DMS153 treated with DMSO at 0.1 percent for 48 hours (cell line): ENCODE data around the gene SCN3B.
A peak's percentile ranks its signal among the peaks of the same experiment; 100 is the strongest.

ENCODE experiments used
- DNase-seq: peaks from one replicate; lab custom pipeline; 2025; ENCODE audit not compliant: unreplicated experiment; lab: John Stamatoyannopoulos, UW

SCN3B gene

DNA sequence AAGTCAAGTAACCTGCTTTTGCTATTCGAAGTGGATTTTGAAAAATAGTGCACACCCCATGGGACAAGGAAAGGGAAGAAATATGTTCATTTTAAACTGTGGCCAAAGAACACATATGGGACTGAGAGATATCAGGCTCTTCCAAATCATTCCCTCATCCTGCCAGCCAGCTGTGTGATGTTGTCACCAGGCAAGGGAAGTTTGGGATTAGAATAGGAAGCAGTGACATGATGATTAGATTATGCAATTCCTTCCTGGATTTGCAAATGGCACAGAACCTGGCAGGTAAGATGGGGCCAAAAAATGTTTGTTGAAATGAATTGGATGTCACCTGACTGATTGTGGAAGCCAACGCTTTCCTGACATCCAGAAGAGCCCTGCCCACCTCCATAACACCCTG is 4.9 kb upstream of the SCN3B start:
- DNase-seq: no peak

DNA sequence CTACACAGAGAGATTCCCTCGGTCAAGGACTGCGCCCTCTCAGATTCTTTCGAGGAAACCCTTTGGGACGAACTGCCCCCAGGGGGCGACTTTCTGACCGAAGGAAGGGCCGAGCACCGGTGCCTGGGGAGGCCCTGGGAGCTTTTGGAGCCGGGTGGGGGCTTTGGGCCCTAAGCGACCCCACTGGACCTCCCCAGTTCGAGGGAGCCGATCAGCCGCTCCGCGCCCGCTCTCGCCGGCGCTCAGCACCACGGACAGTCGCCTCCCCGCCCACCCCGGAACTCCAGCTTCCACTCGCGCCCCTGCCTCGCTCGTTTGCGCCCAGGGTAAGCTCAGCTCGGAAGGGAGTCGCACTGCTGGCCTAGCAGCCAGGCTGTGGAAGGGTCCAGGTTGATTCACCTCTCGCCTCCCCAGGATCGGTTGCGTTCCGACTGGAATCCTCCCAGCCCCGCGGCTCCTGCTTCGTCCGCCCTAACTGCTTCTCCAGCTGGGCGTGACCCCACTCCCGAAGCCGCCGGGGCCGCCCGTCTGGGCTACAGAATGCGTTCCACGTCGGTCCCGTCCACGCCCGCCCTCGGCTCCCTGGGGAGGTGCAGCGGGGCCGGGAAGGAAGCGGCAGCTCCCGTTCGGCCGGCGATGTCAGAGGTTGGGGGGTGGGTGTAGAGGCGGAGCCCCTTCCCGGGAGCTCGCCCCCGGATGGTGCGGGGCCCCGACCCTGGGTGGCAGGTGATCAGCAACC is 428 bp downstream of the SCN3B start:
- peak; percentile 6 for DNase-seq

DNA sequence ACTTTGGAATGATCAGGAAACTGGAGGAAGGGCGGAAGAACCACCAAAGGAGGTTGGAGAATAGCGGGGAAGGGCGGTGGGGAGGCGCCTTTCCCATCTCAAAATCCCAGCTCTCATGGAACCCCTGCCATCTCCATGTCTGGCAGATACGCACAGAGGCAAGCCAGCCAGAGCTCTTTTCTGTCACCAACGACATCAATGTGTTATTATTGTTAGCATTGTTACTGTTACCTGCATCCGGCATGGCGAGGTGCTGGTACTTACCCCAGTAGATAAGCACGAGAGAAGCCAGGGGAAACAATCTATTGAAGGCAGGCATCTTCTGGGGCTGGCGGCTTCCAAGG is 969 bp downstream of the SCN3B start:
- no peak for DNase-seq

DNA sequence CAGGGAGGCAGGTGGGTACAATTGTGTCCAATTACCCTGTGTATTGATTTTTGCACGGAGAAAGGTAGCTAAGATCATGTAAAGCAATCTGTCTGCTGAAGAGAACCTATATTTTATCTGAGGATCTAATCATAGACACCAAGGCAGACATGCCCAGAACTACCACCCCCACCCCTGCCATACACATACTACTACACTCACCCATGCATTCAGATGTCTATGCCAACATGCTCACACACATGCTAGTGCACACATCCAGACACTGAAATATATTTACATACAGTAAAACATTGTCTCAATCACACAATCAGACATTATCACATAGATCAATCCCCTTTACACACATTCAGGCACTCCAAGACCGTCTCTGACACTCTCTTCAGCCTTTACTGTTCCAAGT is 1.8 kb downstream of the SCN3B start:
- DNase-seq: no peak

DNA sequence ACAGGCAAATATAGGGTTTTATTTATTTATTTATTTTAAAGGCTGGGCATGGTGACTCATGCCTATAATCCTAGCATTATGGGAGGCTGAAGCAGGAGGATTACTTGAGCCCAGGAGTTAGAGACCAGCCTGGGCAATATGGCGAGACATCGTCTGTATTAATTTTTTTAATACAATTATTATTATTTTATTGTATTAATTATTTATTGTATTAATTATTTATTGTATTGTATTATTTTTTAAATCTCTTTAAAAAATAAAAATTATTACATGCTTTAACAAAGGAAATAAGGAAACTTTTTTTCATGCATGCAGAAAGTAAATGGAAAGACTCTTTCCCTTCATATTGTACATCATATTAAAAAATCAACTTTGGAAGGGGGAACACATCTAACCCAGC is 3.5 kb downstream of the SCN3B start:
- no peak for DNase-seq

DNA sequence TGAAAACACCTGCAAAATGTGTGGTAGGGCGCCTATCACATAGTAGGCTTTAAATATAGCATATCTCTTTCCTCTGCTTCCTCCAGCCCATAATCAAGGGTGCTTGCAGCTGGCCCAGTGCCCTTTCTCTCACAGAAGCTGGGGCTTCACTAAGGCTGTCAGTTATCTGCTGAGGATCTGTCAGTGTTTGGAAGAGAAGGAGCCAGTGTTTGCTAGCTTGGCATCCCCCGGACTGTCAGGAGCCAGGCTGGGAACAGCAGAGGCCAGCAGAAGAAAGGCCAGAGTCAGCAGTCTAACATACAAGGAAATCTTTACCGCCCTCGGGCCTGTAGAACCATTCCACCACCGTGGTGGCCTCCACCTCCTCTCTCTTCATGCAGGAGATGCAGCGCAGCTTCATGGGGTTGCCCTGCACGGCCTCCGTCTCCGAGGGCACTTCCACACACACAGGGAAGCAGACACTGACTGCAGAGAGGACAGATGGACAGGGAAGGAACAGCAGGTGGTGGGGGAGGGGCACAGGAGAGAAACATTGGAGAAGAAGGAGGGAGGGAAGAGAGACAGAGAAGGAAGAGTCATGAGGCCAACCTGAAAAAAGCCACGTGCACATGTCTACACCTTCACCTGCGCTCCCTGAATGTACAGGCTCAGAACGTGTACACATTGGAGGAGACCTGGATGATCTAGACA is 9.0 kb downstream of the SCN3B start:
- no peak for DNase-seq

DNA sequence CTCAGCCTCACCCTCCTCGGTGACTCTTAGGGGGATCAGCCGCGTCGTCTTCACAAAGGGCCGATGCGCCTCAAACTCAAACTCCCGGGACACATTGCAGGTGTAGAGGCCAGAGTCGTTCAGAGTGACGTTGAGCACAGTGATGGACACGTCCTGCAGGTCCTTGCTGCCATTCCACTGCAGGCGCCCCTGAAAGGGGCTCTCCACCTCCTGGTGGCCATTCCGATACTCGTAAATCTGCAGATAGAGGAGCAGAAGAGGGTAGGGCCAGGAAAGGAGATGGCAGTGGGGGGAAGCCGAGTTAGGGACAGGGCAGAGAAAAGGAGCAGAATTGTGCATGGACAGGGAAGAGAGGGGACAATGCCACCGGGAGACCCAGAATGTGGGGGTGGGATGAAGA is 12.0 kb downstream of the SCN3B start:
- no peak for DNase-seq

DNA sequence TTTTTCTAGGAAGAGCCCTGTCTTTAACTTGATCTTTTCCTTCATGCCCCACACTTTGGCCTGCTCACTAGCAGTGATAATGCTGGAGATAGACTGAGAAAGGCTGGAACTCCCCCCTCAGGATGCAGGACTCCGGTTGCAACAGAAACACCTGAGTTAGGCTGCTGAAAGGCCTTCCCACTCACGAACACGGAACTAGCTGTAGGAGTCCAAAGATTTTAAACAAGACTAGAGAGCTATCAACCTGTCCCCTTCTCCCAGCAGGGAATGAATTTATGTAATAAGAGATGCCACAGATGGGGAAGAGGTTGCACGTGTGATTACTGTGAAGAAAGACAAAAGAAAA is 13.0 kb downstream of the SCN3B start:
- no peak for DNase-seq

DNA sequence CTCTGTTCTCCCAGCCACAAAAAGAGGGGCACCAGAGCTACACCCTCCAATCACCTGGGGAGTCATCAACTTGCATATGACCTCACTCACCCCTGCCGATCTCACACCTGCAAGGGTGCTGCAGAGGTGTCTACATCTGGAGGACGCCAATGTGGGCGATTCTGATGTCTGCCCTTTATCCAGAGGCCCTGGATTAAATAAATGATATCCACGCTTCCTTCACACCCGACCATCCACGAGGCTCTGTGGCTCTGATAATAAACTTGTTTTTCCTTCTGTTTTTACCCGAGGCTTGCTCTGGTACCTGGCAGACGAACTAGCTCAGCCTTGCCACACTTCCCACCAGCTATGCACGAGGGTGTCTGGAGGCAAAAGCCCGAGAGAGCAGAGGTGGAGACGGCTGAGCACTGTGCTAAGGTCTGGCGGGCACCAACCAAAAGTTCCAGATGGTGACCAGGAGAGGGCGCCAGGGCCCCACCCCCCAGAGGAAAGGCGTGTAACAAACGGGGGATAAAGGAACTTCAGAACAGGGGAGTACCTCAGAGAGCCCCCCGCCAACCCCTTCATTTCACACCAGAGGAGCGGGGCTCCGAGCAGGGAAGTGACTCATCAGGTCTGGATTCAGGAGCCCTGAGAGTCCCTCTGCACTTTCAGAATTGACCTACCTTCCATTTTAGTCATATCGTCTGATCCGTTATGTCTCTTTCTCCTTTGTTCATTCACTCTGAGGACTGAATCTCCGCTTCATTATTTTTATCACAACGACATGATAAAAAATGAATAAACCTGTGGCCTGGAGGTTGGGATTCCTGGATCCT is 13.5 kb downstream of the SCN3B start:
- peak; percentile 23 for DNase-seq

DNA sequence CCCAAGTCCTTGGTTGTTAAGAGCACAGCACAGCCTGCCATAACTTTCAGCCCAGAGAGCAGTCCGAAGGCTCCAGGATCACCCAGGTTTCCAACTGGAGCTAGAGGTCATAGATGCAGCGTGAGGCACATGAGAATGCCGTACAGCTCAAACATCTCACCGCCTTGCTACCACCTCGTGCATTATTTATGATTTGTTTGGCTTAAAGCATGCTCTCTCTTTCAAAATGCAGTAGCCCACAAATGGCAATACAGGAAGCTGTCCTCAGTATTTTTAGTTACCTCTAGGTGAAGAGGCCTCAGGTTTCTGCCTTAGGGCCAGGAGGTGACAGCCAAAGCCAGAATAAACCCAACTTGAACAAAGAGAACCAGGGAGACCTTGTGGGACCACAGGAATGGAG is 14.4 kb downstream of the SCN3B start:
- peak; percentile 32 for DNase-seq

DNA sequence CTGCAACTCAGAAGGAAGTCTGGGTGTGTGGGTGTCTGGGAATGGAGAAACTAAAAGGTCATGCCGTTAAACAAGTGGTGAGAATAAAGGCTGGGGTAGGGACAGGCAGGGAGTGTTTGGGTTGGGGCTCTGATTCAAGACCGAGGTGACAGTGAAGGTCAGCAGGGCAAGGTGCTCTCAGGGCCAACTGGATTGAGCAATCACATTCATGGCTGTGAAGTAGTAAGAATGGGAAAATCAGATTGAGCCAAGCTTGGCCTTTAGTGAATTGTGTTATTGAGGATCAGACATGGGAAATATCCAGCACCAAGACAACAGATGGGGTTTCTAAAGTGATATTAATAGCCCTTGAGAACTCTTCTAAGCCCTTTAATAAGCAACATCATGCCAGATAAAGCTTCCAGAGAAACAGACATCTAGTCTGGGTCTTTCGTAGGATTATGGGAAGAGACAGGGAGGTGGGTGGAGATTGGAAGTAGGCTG is 24.3 kb downstream of the SCN3B start:
- no peak for DNase-seq

DNA sequence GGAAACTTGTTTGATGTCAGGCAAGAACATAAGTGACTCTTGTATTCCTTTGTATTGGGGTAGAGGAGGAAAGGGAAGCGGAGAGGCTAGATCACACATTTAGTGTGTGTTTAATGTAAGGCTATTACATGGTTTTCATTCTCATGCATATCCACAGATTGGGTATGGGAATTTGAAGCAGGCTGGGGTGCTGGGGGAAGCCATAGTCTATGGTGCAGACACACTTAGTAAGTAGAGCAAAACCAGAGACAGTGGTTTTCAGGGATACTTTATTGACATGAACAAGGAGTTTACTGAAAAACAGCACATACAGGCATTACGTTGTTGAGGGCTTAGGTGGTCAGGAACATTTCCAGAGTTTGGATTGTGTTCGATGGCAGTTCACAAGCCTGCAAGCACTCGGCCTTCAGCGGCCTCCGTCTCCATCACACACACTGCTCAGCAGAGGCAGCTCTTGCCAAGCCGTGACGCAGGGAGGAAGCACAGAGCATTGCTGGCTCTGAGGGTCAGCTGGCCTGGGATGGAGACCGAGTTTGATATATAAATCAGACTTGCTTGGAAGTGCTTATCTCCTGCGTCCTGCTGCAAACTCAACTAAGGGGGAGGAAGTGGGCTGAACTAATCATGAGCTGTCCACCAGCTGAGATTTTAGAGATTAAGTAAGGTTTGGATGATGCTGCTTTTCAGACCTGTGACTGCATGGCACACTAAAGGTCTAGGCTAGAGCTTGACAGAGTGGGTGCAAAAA is 25.3 kb downstream of the SCN3B start:
- no peak for DNase-seq

DNA sequence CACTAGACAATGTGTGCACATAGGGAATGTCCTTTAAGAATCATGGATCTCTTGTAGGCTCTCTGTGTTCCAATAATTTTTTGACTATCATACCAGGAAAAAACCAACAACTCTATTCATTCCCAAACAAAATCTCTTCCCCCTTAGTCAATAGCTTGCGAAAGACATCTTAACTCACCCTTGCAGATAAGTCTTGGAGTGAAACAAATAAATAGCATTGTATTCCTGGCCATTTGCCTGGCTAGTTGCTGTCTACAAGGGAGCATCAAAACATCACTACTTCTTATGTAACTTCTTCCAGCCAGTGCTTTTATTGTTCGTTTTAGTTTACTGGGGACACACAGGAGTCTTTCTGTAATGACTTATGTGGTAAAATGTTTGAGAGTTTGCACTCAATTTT is 29.4 kb downstream of the SCN3B start:
- no peak for DNase-seq

DNA sequence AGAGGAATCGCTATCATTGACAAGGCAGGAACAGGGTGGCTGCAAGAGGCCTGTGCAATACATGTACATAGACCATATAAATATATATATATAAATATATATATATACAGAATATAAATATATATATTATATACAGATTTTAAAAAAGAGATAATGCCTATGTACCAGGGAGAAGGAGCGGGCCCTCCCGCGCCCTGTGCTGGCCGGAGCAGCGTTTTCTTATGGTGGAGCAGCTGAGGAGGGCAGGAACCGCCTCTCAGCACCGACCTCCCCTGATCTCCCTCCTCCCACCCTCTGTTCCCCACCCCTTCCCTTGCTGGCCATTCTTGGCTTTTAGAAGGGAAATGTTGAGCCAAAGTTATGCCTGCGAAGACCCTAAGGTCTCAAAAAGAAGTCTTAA is 31.8 kb downstream of the SCN3B start:
- DNase-seq: no peak

DNA sequence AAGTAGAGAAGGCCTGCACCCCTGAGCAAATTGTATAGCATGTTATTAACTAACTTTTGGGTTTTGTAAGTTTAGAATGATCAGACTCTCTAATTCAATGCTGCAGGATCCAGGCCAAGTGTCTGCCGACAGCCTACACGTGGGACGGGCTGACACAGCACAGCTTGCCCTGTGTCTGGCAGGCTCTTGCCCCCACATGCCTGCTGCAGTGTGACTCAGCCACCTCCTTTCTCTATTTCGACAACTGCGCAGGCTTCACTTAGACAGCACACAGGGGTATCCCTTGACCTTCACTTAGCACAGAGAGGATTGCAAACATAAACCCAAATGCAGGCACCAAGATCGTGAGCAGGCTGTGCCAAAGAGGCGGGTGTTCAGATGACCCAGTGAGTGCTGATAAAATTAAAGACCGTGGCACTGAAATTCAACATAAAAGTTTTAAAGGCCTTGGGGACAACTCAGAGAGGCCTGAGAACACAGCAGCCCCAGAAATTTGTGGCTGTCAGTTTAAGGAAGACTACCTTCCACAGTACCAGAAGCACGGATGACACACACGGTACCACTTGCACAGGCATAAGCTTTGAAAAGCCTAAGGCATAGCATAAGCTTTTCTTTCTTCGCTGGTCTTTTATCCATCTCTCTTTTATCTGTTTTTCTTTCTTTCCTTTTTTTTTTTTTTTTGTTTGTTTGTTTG is 37.8 kb downstream of the SCN3B start:
- no peak for DNase-seq

DNA sequence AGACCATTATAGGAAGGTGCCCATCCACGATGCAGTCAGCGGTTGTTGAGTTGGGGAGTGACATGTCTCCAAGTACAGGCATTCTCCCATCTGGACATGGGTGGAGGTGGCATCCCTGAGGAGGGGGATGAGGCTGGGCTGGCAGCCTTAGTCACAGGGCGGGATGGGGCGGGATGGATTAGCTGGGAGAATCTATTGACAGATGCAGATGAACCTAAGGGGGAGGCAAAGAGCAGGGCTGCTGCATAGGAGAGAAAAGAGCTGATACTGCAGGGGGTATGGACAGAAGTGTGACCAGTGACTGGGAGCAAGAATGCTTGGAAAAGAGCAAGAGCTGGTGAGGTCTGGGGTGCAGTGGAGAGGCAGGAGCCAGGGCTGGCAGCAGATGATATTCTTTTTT is 42.7 kb downstream of the SCN3B start:
- no peak for DNase-seq

DNA sequence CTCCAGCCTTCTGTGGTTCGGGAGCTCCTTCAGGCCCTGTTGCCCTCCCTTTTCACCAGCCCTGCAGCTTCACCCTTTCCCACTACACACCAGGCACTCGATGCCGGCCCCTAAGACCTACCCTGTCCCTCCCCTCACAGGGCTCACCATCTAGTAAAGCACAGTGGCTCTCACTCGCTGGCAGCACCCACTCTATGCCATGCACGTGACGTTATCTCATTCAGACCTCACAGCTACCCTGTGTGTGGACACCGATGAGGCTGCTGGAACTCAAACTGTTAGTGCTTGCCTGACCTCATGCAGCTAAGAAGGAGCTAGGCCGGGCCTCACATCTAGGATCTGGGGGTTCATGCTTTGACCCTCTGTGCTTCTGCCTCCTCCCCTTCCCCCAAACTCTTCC is 45.5 kb downstream of the SCN3B start:
- DNase-seq: no peak

DNA sequence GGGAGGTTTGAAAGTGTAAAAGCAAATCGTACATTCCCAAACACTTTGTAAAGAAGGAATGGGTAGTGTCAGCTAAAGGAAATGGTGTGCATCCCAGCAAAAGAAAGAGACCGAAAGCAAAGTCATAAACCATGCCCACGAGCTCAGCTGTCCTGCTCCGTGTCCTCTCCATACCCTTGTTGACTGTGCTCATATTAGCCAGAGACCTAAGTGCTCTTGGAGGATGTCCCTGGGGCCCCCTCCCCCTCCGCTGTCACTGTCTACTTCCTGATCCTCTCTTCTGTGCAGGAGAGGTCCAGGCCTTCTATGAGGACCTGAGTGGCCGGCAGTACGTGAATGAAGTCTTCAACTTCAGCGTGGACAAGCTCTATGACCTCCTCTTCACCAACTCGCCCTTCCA is 46.1 kb downstream of the SCN3B start:
- no peak for DNase-seq

DNA sequence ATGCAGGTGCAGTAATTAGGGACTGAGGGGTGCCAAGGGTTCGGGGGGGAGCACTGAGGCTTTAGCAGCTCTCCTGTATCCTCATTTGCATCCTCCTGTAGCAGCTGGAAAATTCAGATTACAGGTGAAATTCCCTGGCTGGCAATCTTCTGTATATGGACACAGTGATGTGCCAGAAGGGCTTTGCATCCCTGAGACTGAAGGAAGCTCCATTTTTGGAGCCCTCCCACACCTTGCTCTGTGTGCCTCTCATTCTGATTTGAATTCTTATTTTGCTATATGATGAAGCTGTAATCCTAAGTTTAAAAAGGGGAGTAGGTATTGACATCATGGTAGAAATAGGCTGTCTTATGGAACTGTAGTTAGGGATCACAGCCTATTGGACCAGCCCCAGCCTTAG is 46.6 kb downstream of the SCN3B start:
- DNase-seq: no peak

DNA sequence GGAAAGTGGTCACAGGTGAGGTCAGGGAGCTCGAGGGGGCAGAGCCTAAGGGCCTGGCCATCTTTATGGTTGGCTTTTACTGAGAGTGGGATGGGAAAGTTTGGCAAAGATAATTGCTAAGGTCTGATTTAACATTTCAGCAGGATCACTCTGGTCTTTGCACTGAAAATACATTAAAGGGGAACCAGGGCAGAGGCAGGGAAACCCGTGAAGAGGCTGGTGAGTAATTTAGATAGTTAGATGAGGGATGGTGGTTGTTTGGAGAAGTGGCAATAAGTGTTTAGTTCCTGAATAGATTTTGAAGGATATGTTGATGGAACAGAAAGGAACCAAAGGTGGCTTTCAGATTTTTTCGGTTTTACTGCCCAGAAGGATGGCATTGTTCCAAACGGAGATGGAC is 50.8 kb downstream of the SCN3B start:
- DNase-seq: no peak

DNA sequence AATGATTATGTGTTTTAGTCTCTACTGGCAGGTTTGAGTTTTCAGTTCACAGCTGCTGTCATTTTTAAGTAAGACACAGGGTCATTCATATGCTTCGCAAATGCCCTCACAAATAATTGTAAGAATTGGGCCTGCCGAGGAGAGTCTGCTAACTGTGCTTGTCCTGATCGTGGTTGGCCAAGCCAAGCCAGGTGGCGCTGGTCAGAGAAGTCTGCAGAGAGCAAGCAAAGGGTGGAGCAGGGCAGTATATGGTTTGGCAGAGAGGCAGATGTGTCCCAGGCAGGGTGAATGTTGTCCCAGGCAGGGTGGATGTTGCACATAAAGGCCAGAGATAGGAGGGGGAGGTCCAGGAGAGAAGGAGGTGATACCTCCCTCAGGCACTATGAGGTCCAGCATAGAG is 52.7 kb downstream of the SCN3B start:
- no peak for DNase-seq
